ENCODE data around the gene LRRC4C.

DNA sequence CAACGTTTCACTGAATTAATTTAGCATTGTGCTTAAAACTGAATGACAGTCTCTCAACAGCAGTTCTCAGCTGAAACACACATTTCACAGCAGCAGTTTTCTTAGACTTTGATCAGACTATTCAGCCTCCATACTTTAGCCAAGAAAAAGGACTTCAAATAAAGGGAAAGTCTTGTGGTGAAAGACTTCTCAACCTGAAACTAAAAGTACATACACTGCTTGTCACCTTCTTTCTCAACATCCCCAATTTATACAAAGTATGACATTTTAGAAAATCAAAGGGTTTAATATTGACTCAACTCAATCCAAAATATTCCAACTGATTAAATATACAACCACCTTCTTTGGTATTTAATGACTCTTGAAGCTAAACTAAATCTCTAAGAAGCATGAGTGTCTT, 419.0 kb downstream of the LRRC4C start:
- TF ChIP-seq, protein P1, sequence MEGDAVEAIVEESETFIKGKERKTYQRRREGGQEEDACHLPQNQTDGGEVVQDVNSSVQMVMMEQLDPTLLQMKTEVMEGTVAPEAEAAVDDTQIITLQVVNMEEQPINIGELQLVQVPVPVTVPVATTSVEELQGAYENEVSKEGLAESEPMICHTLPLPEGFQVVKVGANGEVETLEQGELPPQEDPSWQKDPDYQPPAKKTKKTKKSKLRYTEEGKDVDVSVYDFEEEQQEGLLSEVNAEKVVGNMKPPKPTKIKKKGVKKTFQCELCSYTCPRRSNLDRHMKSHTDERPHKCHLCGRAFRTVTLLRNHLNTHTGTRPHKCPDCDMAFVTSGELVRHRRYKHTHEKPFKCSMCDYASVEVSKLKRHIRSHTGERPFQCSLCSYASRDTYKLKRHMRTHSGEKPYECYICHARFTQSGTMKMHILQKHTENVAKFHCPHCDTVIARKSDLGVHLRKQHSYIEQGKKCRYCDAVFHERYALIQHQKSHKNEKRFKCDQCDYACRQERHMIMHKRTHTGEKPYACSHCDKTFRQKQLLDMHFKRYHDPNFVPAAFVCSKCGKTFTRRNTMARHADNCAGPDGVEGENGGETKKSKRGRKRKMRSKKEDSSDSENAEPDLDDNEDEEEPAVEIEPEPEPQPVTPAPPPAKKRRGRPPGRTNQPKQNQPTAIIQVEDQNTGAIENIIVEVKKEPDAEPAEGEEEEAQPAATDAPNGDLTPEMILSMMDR (conservative IDR thresholded peaks at IDR 0.05; ENCODE audit: low read depth, low read length): no peak
- no peak for TF ChIP-seq EZH2phosphoT487 (IDR thresholded peaks at IDR 0.05; ENCODE audit: borderline replicate concordance, low read length)
